Thymus (tissue), 11 donors: Measurements from ENCODE around the gene GABRB1. TPM values are rescaled to one million over a fixed set of nuclear protein-coding genes. Genes with fewer than 3 reads are reported as not detected.

ENCODE experiments used
- DNase-seq, 9 donors: peaks; one replicate each; pipeline ENCODE4 v3.0.0-alpha.2; 2013; ENCODE audit warnings: low spot score in 9 of 9, low read depth in 6 of 9, missing footprints in 1 of 9
- H3K27ac ChIP-seq, 2 donors: one replicate each; pipeline ENCODE4 v1.5.1; 2013; ENCODE audit warnings: control low read depth in 1 of 2, low read depth in 1 of 2, low read length in 1 of 2, mild to moderate bottlenecking in 1 of 2, moderate library complexity in 1 of 2
- H3K27me3 ChIP-seq, 2 donors: one replicate each; pipeline ENCODE4 v1.5.1; 2013; ENCODE audit warnings: low read length in 1 of 2; ENCODE audit not compliant: control insufficient read depth in 2 of 2, insufficient read depth in 1 of 2
- H3K36me3 ChIP-seq, 2 donors: one replicate each; pipeline ENCODE4 v1.5.1; 2013; ENCODE audit warnings: low read length in 1 of 2, mild to moderate bottlenecking in 1 of 2, moderate library complexity in 1 of 2; ENCODE audit not compliant: control insufficient read depth in 2 of 2, insufficient read depth in 2 of 2
- H3K4me1 ChIP-seq, 2 donors: one replicate each; pipeline ENCODE4 v1.5.1; 2013; ENCODE audit warnings: low read length in 2 of 2; ENCODE audit not compliant: control insufficient read depth in 2 of 2, insufficient read depth in 2 of 2
- H3K4me3 ChIP-seq, 2 donors: one replicate each; pipeline ENCODE4 v1.5.1; 2013; ENCODE audit warnings: low read length in 2 of 2, control low read depth in 1 of 2, mild to moderate bottlenecking in 1 of 2
- H3K9me3 ChIP-seq, 2 donors: one replicate each; pipeline ENCODE4 v1.5.1; 2013; ENCODE audit warnings: low read length in 1 of 2, mild to moderate bottlenecking in 1 of 2; ENCODE audit not compliant: control insufficient read depth in 2 of 2, insufficient read depth in 1 of 2
- WGBS: extraction: QIAGEN DNeasy Blood & Tissue Kit; methylation state at CpG from one replicate; pipeline ENCODE4 v1.1.7; 2013; 5-methylcytosine and 5-hydroxymethylcytosine counted together
- polyA plus RNA-seq: library from polyadenylated mRNA; stranded (reverse); fragments of 200-250 nt; gene quantifications from one replicate; pipeline ENCODE4 v1.2.3, GENCODE V29; 2013
- total RNA-seq: library from RNA; stranded (reverse); fragments of 120-200 nt; gene quantifications from one replicate; pipeline ENCODE4 v1.2.4, GENCODE V29; 2013
- donor health status: healthy.

Gene GABRB1
- total and polyA plus RNA-seq, 2 donors: under 0.01 to 0.02 TPM

DNA sequence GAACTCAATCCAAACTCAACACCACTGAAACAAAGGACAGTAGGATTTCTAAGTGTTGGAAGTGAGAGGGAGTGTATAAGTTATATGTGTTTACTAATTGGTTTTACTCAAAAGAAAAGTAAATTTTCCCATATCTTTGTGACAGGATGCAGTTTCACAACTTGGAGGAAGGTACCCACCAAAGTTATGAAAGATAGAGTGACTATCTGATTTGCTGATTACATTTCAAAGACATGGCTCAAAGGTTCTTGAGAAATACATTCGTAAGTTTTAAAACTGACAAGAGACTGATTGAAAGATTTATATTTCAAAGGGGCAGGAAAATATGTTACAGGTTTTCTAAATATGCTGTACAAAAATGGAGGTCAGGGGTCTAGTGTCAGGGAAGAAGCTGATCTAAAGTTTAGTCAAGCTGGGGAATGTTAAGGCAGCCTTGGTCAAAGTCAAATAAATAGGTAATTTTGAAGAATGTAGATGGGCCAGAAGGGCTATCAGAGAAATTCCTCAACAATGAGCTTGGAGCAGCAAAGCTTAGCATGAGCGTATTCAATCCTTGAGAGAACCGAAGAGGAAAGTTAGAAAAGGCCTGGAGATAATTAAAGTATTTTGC, 441.9 kb downstream of the GABRB1 start:
- DNase-seq: no peak
- H3K9me3 ChIP-seq: no peaks in the 10 kb centered on the region
- H3K27me3 ChIP-seq: no peaks in the 10 kb centered on the region
- H3K27ac ChIP-seq: no peak overlapping the region
- WGBS: 96% methylated on average over 3 of the region's 3 CpGs
- H3K4me1 ChIP-seq: no peaks in the 10 kb centered on the region
- H3K36me3 ChIP-seq: no peaks in the 10 kb centered on the region
- no peak overlapping the region for H3K4me3 ChIP-seq

- H3K4me3 ChIP-seq: no peak overlapping the region
- no peaks in the 10 kb centered on the region for H3K36me3 ChIP-seq
- H3K27me3 ChIP-seq: no peaks in the 10 kb centered on the region
- no peak for DNase-seq
- WGBS: 91% methylated on average over 4 of the region's 4 CpGs
- H3K27ac ChIP-seq: no peak overlapping the region
- H3K4me1 ChIP-seq: no peaks in the 10 kb centered on the region
- H3K9me3 ChIP-seq: no peaks in the 10 kb centered on the region
Measured at GRCh38 chr4:47474799-47475198, 443.4 kb downstream of the GABRB1 start.

GRCh38 chr4:47475411-47475810, 444.0 kb downstream of the GABRB1 start:
- Histone ChIP-seq H3K4me1 (no peaks in the 10 kb centered on the region), H3K4me3 (no peak overlapping the region), H3K36me3 (no peaks in the 10 kb centered on the region), H3K9me3 (no peaks in the 10 kb centered on the region), H3K27ac (no peak overlapping the region), H3K27me3 (no peaks in the 10 kb centered on the region)
- no peak for DNase-seq
- WGBS: 94% methylated on average over 1 of the region's 1 CpG

Other genes starting within 250 kb of the GABRB1 start
- not detected for gene COX7B2, start 122.3 kb upstream of the GABRB1 start, total RNA-seq
- not detected for gene COX7B2, start 122.3 kb upstream of the GABRB1 start, polyA plus RNA-seq
- gene GABRA4, start 38.0 kb upstream of the GABRB1 start, total RNA-seq: 0.71 TPM
- gene GABRA4, start 38.0 kb upstream of the GABRB1 start, polyA plus RNA-seq: 0.23 TPM